ENCODE measurements around the gene MED12L.

The MED12L gene

GRCh38 chr3:151480492-151480891, 395.0 kb downstream of the MED12L start (continued):
- TF ChIP-seq ZNF26 (tag by site-specific recombination; IDR thresholded peaks at IDR 0.05): no peak
- TF ChIP-seq YY2 (tag by site-specific recombination; IDR thresholded peaks at IDR 0.05): no peak

DNA sequence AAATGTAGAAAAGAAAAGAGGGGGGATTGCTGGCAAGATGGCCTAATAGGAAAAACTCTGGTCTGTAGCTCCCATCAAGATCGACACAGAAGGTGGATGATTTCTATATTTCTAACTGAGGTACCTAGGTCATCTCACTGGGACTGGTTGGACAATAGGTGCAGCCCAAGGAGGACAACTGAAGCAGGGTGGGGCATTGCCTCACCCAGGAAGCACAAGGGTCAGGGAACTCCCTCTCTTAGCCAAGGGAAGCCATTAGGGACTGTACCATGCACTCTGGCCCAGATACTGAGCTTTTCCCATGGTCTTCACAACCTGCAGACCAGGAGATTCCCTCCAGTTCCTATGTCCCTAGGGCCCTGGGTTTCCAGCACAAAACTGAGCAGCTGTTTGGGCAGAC, 398.0 kb downstream of the MED12L start:
- H3K9me3 ChIP-seq (ENCODE audit: control insufficient read depth, insufficient read depth, low read depth, low read length): no peaks in the 10 kb centered on the region
- H3K27ac ChIP-seq (ENCODE audit: extremely low read depth, low read depth, low read length): no peak overlapping the region
- no peak for TF ChIP-seq ZEB2 (tag by site-specific recombination; IDR thresholded peaks at IDR 0.05)
- TF ChIP-seq, protein P1, sequence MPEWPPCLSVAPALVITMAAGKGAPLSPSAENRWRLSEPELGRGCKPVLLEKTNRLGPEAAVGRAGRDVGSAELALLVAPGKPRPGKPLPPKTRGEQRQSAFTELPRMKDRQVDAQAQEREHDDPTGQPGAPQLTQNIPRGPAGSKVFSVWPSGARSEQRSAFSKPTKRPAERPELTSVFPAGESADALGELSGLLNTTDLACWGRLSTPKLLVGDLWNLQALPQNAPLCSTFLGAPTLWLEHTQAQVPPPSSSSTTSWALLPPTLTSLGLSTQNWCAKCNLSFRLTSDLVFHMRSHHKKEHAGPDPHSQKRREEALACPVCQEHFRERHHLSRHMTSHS (tag by site-specific recombination; IDR thresholded peaks at IDR 0.05): no peak
- no peak for TF ChIP-seq ZNF664 (tag by site-specific recombination; IDR thresholded peaks at IDR 0.05)
- no peak for TF ChIP-seq HOXC10 (CRISPR knock-in tag; IDR thresholded peaks at IDR 0.05)
- TF ChIP-seq ZNF785 (tag by site-specific recombination; IDR thresholded peaks at IDR 0.05): no peak
- no peak for TF ChIP-seq ZNF398 (tag by site-specific recombination; IDR thresholded peaks at IDR 0.05)
- no peak for TF ChIP-seq ZNF600 (tag by site-specific recombination; IDR thresholded peaks at IDR 0.05)
- no peak for TF ChIP-seq TCF7L2 (IDR thresholded peaks at IDR 0.05; ENCODE audit: borderline replicate concordance, low read depth, low read length)
- no peak for TF ChIP-seq ZNF175 (tag by site-specific recombination; IDR thresholded peaks at IDR 0.05)
- no peak for TF ChIP-seq ZNF266 (tag by site-specific recombination; IDR thresholded peaks at IDR 0.05; ENCODE audit: low read depth)
- no peak for TF ChIP-seq ZFP3 (tag by site-specific recombination; IDR thresholded peaks at IDR 0.05; ENCODE audit: low read depth)
- no peak for TF ChIP-seq ZNF404 (tag by site-specific recombination; IDR thresholded peaks at IDR 0.05)
- no peak for TF ChIP-seq BCL6B (tag by site-specific recombination; IDR thresholded peaks at IDR 0.05)
- TF ChIP-seq, protein P2, sequence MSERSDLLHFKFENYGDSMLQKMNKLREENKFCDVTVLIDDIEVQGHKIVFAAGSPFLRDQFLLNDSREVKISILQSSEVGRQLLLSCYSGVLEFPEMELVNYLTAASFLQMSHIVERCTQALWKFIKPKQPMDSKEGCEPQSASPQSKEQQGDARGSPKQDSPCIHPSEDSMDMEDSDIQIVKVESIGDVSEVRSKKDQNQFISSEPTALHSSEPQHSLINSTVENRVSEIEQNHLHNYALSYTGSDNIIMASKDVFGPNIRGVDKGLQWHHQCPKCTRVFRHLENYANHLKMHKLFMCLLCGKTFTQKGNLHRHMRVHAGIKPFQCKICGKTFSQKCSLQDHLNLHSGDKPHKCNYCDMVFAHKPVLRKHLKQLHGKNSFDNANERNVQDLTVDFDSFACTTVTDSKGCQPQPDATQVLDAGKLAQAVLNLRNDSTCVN (tag by site-specific recombination; optimal IDR thresholded peaks at IDR 0.05): no peak
- no peak for TF ChIP-seq ZNF76 (tag by site-specific recombination; IDR thresholded peaks at IDR 0.05; ENCODE audit: borderline replicate concordance, low read depth)
- TF ChIP-seq ZNF529 (tag by site-specific recombination; IDR thresholded peaks at IDR 0.05; ENCODE audit: insufficient replicate concordance): no peak
- TF ChIP-seq YY2 (tag by site-specific recombination; IDR thresholded peaks at IDR 0.05): no peak
- H3K36me3 ChIP-seq (ENCODE audit: control insufficient read depth in 2 of 2, insufficient read depth in 1 of 2, low read length in 2 of 2): no peaks in the 10 kb centered on the region
- ChIA-PET POLR2A (no interaction called here), CTCF (interaction anchor here (0.7 to 2.5 kb wide), 2 partner anchors 15 to 50 kb away, joined by 4 to 9 read pairs; no protein-coding TSS in a partner anchor)
- no peaks in the 10 kb centered on the region for H3K4me1 ChIP-seq (ENCODE audit: control insufficient read depth, insufficient read depth, low read length)
- H3K4me3 ChIP-seq (ENCODE audit: low read depth, low read length): no peak overlapping the region

All from HEK293 (cell line).